Stimulated activated CD4-positive, alpha-beta T cell treated with anti-CD3 and anti-CD28 coated beads, TNF-alpha, amount 100 ng/mL, for 24 hours (primary cell): ENCODE results near the gene UGT2A3.

Experiments
- DNase-seq, 3 experiments: peaks; one replicate each; pipeline ENCODE4 v3.0.0-alpha.2; 2020; ENCODE audit warnings: low read depth in 3 of 3

Gene UGT2A3

DNA sequence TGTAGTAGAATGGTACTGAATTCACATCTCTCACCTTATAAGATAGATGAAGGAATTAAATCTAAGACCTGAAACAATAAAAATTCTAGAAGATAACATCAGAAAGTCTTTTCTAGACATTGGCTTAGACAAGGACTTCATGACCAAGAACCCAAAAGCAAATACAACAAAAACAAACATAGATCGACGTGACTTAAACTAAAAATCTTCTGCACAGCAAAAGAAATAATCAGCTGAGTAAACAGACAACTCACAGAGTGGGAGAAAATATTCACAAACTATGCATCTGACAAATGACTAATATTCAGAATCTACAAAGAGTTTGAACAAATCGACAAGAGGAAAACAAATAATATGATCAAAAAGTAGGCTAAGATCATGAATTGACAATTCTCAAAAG, 38.8 kb downstream of the UGT2A3 start:
- DNase-seq: no peak

GRCh38 chr4:68909385-68909784, 42.2 kb downstream of the UGT2A3 start:
- no peak for DNase-seq

DNA sequence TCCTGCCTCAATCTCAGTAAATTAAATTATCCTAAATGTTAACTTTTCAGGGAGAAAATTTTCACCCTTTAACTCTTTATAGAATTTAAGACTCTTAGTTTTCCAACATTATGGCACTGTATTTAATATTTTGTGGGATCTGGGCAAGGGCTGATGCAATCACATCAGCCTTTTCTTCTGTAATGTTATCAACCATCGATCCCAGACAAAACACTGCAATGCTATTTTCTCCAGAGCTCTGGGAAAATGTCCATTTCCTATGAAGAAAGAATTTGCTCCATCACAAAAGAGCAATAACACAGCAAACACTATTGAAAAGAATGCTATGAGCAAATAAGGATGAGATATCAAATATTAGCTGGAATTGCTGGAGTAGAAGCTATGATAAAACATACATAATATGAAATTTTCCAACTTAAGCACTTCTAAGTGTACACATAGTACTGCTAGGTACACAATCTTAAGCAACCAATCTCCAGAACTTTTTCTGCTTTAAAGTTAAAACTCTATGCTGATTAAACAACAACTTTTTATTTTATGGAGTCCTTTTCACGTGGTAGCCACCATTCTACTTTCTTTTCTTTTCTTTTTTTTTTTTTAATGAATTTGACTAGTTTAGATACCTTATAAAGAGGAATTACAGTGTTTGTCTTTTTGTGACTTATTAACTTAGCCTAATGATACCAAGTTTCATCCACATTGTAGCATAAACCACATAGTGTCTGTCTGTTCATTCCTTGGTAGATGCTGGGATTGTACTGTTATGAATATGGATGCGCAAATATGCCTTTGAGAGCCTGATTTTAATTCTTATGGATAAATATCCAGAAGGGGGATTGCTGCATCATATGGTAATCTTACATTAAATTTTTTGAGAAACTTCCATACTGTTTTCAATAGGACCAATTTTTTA, 43.6 kb downstream of the UGT2A3 start:
- DNase-seq: no peak

GRCh38 chr4:68907245-68907644, 44.4 kb downstream of the UGT2A3 start:
- no peak for DNase-seq

- no peak for DNase-seq
Measured at GRCh38 chr4:68906780-68907137, 44.8 kb downstream of the UGT2A3 start.

GRCh38 chr4:68905939-68906779, 45.4 kb downstream of the UGT2A3 start:
- no peak for DNase-seq

- no peak for DNase-seq
Measured at GRCh38 chr4:68905598-68905938, 46.0 kb downstream of the UGT2A3 start.

DNA sequence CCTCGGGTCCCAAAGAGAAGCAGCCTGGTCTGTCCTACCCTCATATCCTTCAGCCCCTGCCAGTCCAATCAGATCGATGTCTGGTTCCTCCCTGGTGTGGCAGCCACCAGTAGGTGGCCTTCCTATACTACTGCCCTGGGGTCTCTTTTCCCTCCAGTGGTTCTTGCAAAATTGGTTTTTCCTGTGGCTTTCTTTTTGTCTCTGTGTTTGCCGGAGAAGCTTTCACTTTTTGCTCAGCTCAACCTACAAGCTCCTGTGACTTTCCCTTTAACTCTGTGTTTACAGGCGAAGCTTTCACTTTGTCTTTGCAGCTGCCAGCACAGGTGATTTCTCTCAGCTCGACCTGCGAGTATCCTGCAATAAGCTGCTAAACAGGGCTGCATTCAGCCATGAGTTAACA, 46.8 kb downstream of the UGT2A3 start:
- DNase-seq: no peak

DNA sequence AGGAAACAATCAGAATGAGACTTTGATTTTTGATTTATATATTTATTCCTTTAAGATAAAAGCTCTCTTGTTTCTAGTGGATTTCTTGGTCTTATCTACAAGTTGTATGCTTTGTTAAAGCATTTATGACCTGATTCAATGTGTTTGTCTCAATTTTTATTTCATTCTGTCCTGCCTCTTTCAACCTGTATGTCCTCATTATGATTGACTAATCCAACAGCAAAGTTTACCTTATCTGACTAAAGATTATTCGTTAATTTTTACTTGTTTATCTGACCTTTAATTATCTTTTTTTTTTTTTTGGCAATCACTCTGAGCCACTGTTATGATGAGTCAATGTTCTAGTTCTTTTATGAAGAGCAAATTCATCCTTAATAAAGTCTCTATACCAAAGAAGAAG, 54.9 kb downstream of the UGT2A3 start:
- DNase-seq: no peak

DNA sequence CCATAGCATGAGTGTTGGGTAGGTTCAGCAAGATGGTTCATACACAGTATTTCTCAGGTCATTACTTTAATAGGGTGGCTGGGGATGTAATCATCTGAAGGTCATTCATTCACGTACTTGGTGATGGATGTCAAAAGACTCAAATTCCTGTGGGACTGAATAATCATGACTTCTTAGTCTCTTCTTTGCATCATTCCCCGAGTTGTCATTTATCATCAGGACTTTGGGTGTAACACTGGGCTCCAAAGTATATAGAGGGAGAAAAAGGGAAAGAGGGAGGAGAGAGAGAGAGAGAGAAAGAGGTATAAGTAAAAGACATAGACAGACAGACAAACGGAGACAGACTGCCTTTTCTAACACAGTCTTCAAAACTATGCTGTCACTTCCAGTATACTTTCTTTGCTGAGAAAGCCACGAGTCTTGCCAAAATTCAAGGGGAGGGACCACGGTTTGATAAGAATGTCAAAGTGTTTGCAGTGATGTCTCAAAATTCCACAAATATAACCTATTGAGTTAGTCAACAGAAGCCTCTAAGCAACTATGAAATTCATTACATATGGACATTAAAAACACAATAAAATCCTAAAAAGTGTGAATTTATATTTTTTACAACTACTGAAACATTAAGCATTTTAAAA, 55.9 kb downstream of the UGT2A3 start:
- DNase-seq: no peak

- DNase-seq: no peak
Measured at GRCh38 chr4:68892861-68893260, 58.7 kb downstream of the UGT2A3 start.

DNA sequence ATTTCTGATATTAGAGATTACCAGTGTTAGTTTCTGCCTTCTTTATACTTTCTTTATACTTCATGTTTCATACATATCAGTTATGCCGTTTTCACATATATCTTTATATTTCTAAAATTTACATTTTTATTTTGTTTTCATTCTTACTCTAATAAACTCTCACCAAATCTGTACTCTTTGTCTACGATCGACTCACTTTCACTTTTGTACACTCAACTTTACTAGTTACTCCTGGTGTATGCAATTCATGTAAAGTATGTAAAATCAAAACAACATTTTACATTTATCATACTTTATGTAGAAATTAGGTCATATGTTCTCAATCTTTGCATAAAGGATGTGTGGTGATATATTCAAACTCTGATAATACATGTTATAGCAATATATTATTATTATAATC, 59.9 kb downstream of the UGT2A3 start:
- DNase-seq: no peak

DNA sequence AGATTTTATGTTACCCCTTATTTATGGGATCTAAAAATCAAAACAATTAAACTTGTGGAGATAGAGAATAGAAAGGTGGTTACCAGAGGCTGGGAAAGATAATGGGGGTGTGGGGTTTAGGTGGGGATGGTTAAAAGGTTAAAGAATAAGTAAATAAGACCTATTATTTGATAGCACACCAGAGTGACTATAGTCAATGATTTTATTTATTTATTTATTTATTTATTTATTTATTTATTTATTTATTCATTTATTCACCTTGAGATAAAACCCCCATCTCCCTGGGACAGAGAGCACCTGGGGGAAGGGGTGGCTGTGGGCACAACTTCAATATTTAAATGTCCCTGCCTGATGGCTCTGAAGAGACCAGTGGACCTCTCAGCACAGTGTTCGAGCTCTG, 66.1 kb downstream of the UGT2A3 start:
- no peak for DNase-seq

- no peak for DNase-seq
Measured at GRCh38 chr4:68883870-68884269, 67.7 kb downstream of the UGT2A3 start.
